K562 (cell line): ENCODE results near the gene TNK2. TPM values are rescaled to one million over a fixed set of nuclear protein-coding genes. Genes with fewer than 3 reads are reported as not detected.

Experiments used
- ATAC-seq: fragments of 200-7000 bp; cut with Tn5 transposase; 3 replicates; pipeline ENCODE4 v1.9.1; 2020; ENCODE audit warnings: moderate library complexity
- BruUV-seq: library from RNA; stranded (reverse); fragments of 400-500 nt; replicated peaks from 2 replicates; lab custom pipeline; 2021; lab: Mats Ljungman, UMichigan
- CTCF ChIA-PET: fragments of 300-600 bp; formaldehyde crosslinking; extraction: SDS; loops from one replicate; lab custom pipeline; 2021; ENCODE audit warnings: low intra/inter-chr PET ratio; lab: Yijun Ruan, JAX
- POLR2A ChIA-PET: fragments of 300-600, 350-650 bp; sonication (Branson Sonifier 250); formaldehyde crosslinking; extraction: SDS; loops from one replicate; lab custom pipeline; 2021; ENCODE audit warnings: antibody characterized with exemption, inconsistent platforms; lab: Yijun Ruan, JAX
- DNase-seq, 4 experiments: peaks; one replicate each; pipeline versions ENCODE4 v3.0.0 to v3.0.0-alpha.2; 2011 to 2018; ENCODE audit warnings: low spot score in 3 of 4, mixed read lengths in 3 of 4; ENCODE audit errors: extremely low read depth in 1 of 4
- FAIRE-seq: peaks from 2 replicates; lab custom pipeline; 2011; peaks lifted over from hg19 to GRCh38; lab: Jason Lieb, UNC
- H2AFZ ChIP-seq: 2 replicates; pipeline ENCODE4 v1.6.0; 2011; ENCODE audit warnings: low read depth, low read length, control low read depth, inconsistent platforms
- H3K27ac ChIP-seq: fragments of 200-600 bp; 3 replicates; pipeline ENCODE4 v1.8.0; 2011; ENCODE audit warnings: low read depth, mild to moderate bottlenecking, control low read depth, inconsistent platforms, low read length, moderate library complexity, mixed read lengths; ENCODE audit errors: extremely low read depth
- H3K27me3 ChIP-seq, 2 experiments: fragments of 300-600 bp in 1 of 2; 2 replicates in 1 of 2; 3 replicates in 1 of 2; pipeline versions ENCODE4 v1.6.0 to v1.8.0; 2011; ENCODE audit warnings: inconsistent platforms in 2 of 2, low read length in 2 of 2, mild to moderate bottlenecking in 1 of 2, mixed read lengths in 1 of 2, moderate library complexity in 1 of 2; ENCODE audit not compliant: control insufficient read depth in 2 of 2, insufficient read depth in 2 of 2
- H3K36me3 ChIP-seq: fragments of 300-600 bp; 3 replicates; pipeline ENCODE4 v1.8.0; 2011; ENCODE audit warnings: mild to moderate bottlenecking, low read length, inconsistent platforms; ENCODE audit not compliant: control insufficient read depth, insufficient read depth
- H3K4me1 ChIP-seq, 2 experiments: fragments of 200-600 bp in 1 of 2; replicated peaks in 1 of 2; 2 replicates in 1 of 2; 3 replicates in 1 of 2; pipeline versions ENCODE4 v1.5.1 to v1.8.0; 2011; ENCODE audit warnings: inconsistent platforms in 2 of 2, low read length in 2 of 2, mild to moderate bottlenecking in 1 of 2, mixed read lengths in 1 of 2, moderate library complexity in 1 of 2; ENCODE audit not compliant: control insufficient read depth in 2 of 2, insufficient read depth in 2 of 2
- H3K4me2 ChIP-seq: 2 replicates; pipeline ENCODE4 v1.6.1; 2011; ENCODE audit warnings: low read length, control low read depth, inconsistent platforms, mixed read lengths; ENCODE audit not compliant: insufficient read depth
- H3K4me3 ChIP-seq: fragments of 200-600 bp; sonication (generic), shearing (Covaris generic); 2 replicates; pipeline ENCODE4 v1.5.1; 2016; ENCODE audit warnings: control low read depth, inconsistent platforms
- H3K79me2 ChIP-seq: fragments of 200-600 bp; 3 replicates; pipeline ENCODE4 v1.8.0; 2011; ENCODE audit warnings: low read length, inconsistent platforms; ENCODE audit not compliant: control insufficient read depth, insufficient read depth
- H3K9ac ChIP-seq, 2 experiments: 2 replicates each; pipeline versions ENCODE4 v1.6.0 to v1.6.1; 2011; ENCODE audit warnings: low read depth in 2 of 2, low read length in 2 of 2, control low read depth in 1 of 2, inconsistent platforms in 1 of 2, mild to moderate bottlenecking in 1 of 2, mixed read lengths in 1 of 2; ENCODE audit not compliant: insufficient read depth in 1 of 2
- H3K9me1 ChIP-seq: one replicate; pipeline ENCODE4 v1.6.0; 2011; ENCODE audit warnings: inconsistent platforms, mild to moderate bottlenecking, low read length, moderate library complexity; ENCODE audit not compliant: control insufficient read depth, insufficient read depth
- H3K9me3 ChIP-seq: replicated peaks from 2 replicates; pipeline ENCODE4 v1.5.1; 2011; ENCODE audit warnings: low read depth, low read length, inconsistent platforms; ENCODE audit not compliant: control insufficient read depth, insufficient read depth
- H4K20me1 ChIP-seq: replicated peaks from 2 replicates; pipeline ENCODE4 v1.6.1; 2011; ENCODE audit warnings: low read length, inconsistent platforms, mixed read lengths; ENCODE audit not compliant: control insufficient read depth, insufficient read depth
- BRF2 ChIP-seq: IDR thresholded peaks from 3 replicates; pipeline ENCODE4 v1.6.1; 2011; ENCODE audit warnings: borderline replicate concordance, mild to moderate bottlenecking; ENCODE audit not compliant: insufficient read length, insufficient read depth
- CBX5 ChIP-seq: IDR thresholded peaks from 2 replicates; pipeline ENCODE4 v1.6.1; 2014; ENCODE audit warnings: low read depth, borderline replicate concordance
- CREB5 ChIP-seq: fragments of 250-450 bp; sonication (Bioruptor Pico); IDR thresholded peaks from 2 replicates; pipeline ENCODE4 v1.5.0; 2020; ENCODE audit warnings: mild to moderate bottlenecking
- GTF2F1 ChIP-seq: IDR thresholded peaks from 2 replicates; pipeline ENCODE4 v1.6.1; 2011; ENCODE audit warnings: low read depth, low read length, improper control_type of control experiment
- HNRNPH1 ChIP-seq: fragments of 200-400 bp; formaldehyde crosslinking; optimal IDR thresholded peaks from 2 replicates; pipeline ENCODE3; 2017; ENCODE audit warnings: low read depth, mild to moderate bottlenecking, low read length, moderate library complexity
- MEF2D ChIP-seq: conservative IDR thresholded peaks from 2 replicates; pipeline ENCODE4 v1.6.1; 2016; ENCODE audit warnings: low read depth, missing genetic modification characterization, missing compliant biosample characterization
- NR2C1 ChIP-seq, 2 experiments: fragments of 450-650 bp; IDR thresholded peaks; 2 replicates each; pipeline ENCODE4 v1.6.1; 2017; ENCODE audit warnings: mild to moderate bottlenecking in 2 of 2, antibody characterized with exemption in 1 of 2, inconsistent platforms in 1 of 2, missing compliant biosample characterization in 1 of 2, missing genetic modification characterization in 1 of 2
- NR3C1 ChIP-seq: sonication (generic); formaldehyde crosslinking; IDR thresholded peaks from 2 replicates; pipeline ENCODE4 v1.8.1; 2022; ENCODE audit warnings: missing genetic modification reagents
- TARDBP ChIP-seq: fragments of 450-650 bp; IDR thresholded peaks from 2 replicates; pipeline ENCODE4 v1.6.1; 2016
- ZBED1 ChIP-seq: IDR thresholded peaks from 2 replicates; pipeline ENCODE4 v1.6.1; 2014
- ZNF133 ChIP-seq: fragments of 250-450 bp; sonication (Bioruptor Pico); IDR thresholded peaks from 2 replicates; pipeline ENCODE4 v1.4.0; 2020; ENCODE audit warnings: mild to moderate bottlenecking
- ZNF143 ChIP-seq: sonication (generic); formaldehyde crosslinking; IDR thresholded peaks from 2 replicates; pipeline ENCODE4 v1.9.0; 2022; ENCODE audit warnings: mild to moderate bottlenecking, missing genetic modification reagents
- ZNF354B ChIP-seq: fragments of 250-450 bp; sonication (Bioruptor Pico); IDR thresholded peaks from 2 replicates; pipeline ENCODE4 v1.4.0; 2020
- ZNF408 ChIP-seq: fragments of 250-450 bp; sonication (Bioruptor Pico); IDR thresholded peaks from 2 replicates; pipeline ENCODE4 v1.4.0; 2020; ENCODE audit warnings: low read depth, mild to moderate bottlenecking, moderate library complexity
- ZNF699 ChIP-seq: fragments of 250-450 bp; sonication (Bioruptor Pico); IDR thresholded peaks from 2 replicates; pipeline ENCODE4 v1.8.0; 2021; ENCODE audit warnings: mild to moderate bottlenecking, moderate library complexity; ENCODE audit not compliant: insufficient replicate concordance
- WGBS: fragments of 100-300 bp; shearing (Covaris generic); methylation state at CpG from one replicate; pipeline ENCODE4 v1.1.6; 2016; ENCODE audit warnings: low coverage, mixed read lengths; ENCODE audit not compliant: insufficient coverage; ENCODE audit errors: missing lambda C conversion rate; 5-methylcytosine and 5-hydroxymethylcytosine counted together
- in situ Hi-C: fragments of 300-500 bp; cut with MboI; formaldehyde crosslinking; loops from 4 replicates; pipeline ENCODE4 v1.15.0; 2018; ENCODE audit warnings: inconsistent platforms, mixed read lengths
- intact Hi-C: fragments of 100-400 bp; cut with micrococcal nuclease; formaldehyde crosslinking; loops from 2 replicates; pipeline ENCODE4 v1.14.2; 2022
- polyA plus RNA-seq, 8 experiments: library from polyadenylated mRNA; depleted of rRNA in 4 of 8; stranded (reverse) in 5 of 8; unstranded in 3 of 8; fragments of >200 nt; fragmentation: Nextera tagmentation in 2 of 8; fragmentation: Illumina TruSeq in 1 of 8; extraction: Ambion mirVana in 2 of 8; extraction: Trizol in 1 of 8; gene quantifications; 2 replicates each; pipeline versions ENCODE4 v1.2.1 to v1.2.3, GENCODE V29; 2011 to 2014; ENCODE audit warnings: inconsistent platforms in 1 of 8, missing spikeins in 1 of 8
- total RNA-seq, 7 experiments: library from RNA; depleted of rRNA in 6 of 7; stranded (reverse); fragments of >200 nt in 6 of 7; fragmentation: Illumina TruSeq in 2 of 7; extraction: Trizol in 2 of 7; gene quantifications; 2 replicates each; pipeline versions ENCODE4 v1.2.1 to v1.2.3, GENCODE V29; 2011 to 2021; ENCODE audit warnings: low replicate concordance in 1 of 7
- TF ChIP-seq, protein P1 (sequence below): sonication (generic); formaldehyde crosslinking; IDR thresholded peaks from 2 replicates; pipeline ENCODE4 v1.8.0; 2022; ENCODE audit warnings: mild to moderate bottlenecking, missing genetic modification reagents
- TF ChIP-seq, protein P2 (sequence below): sonication (generic); formaldehyde crosslinking; IDR thresholded peaks from 2 replicates; pipeline ENCODE4 v1.8.0; 2023; ENCODE audit warnings: mild to moderate bottlenecking, missing genetic modification reagents

The TNK2 gene
- total and polyA plus RNA-seq, 9 of the 15 experiments (the other 6 are each of a cell fraction or from before 2014, with no cell fraction given), result 0.03 to 33.8 (median 6.5) TPM

DNA sequence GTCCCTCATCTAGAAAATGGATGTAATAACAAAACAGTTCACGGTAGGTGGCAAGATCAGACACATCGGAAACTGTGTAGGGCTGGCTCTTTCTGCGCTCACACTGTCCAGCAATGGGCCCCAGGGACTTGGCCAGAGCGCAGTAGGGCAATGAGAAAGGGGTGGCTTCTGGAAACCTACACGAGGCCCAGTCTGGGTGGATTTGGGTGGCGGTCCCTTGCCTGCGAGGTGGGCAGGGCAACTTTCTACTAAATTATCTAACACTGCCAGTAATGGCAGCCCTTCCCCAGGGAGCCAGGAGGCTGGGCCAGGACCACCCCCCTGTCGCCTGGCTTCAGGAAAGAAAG is 2.1 kb upstream of the TNK2 start:
- Histone ChIP-seq H3K9me1 (no peaks in the 10 kb centered on the region), H2AFZ (peak overlapping the region; percentile 97), H3K9me3 (no peaks in the 10 kb centered on the region), H3K4me1 (peaks cover 43 to 48% of the 10 kb centered on the region in 2 experiments), H3K27me3 (no peaks in the 10 kb centered on the region), H3K9ac (peak overlapping the region; percentile 67 to 92), H3K4me3 (peak overlapping the region; percentile 40; the same call in 1 of the 2 replicates), H3K79me2 (peaks cover 24% of the 10 kb centered on the region; the same call in 2 of the 3 replicates), H4K20me1 (peaks cover 18% of the 10 kb centered on the region), H3K27ac (peak overlapping the region; percentile 74; the same call in 1 of the 3 replicates), H3K36me3 (no peaks in the 10 kb centered on the region), H3K4me2 (peak overlapping the region; percentile 86)
- DNase-seq (no peak), FAIRE-seq (no peak), ATAC-seq (no peak)
- 70% methylated on average over 7 of the region's 8 CpGs for WGBS
- ChIA-PET CTCF (no interaction called here), POLR2A (interaction anchor here (1.4 kb wide), 1 partner anchor 13 kb away, joined by 4 read pairs; no protein-coding TSS in a partner anchor)
- intact Hi-C loops (loop anchor here (10.0 kb wide), 1 partner anchor 166 kb away; no protein-coding TSS in a partner anchor), in situ Hi-C loops (no loop called here)
- BruUV-seq, result no TSS peak
- TF ChIP-seq MEF2D (tag) (no peak), CREB5 (CRISPR knock-in tag) (no peak), ZNF143 (CRISPR knock-in tag) (no peak), HNRNPH1 (no peak), ZBED1 (no peak), NR3C1 (CRISPR knock-in tag) (no peak), ZNF354B (CRISPR knock-in tag) (no peak), ZNF699 (no peak), TARDBP (no peak), CBX5 (no peak), BRF2 (no peak), GTF2F1 (no peak), ZNF408 (CRISPR knock-in tag) (no peak), ZNF133 (CRISPR knock-in tag) (no peak), NR2C1 (IDR thresholded peaks at IDR 0.05) (no peak), NR2C1 (tag; IDR thresholded peaks at IDR 0.05) (no peak)
- TF ChIP-seq, protein P1, sequence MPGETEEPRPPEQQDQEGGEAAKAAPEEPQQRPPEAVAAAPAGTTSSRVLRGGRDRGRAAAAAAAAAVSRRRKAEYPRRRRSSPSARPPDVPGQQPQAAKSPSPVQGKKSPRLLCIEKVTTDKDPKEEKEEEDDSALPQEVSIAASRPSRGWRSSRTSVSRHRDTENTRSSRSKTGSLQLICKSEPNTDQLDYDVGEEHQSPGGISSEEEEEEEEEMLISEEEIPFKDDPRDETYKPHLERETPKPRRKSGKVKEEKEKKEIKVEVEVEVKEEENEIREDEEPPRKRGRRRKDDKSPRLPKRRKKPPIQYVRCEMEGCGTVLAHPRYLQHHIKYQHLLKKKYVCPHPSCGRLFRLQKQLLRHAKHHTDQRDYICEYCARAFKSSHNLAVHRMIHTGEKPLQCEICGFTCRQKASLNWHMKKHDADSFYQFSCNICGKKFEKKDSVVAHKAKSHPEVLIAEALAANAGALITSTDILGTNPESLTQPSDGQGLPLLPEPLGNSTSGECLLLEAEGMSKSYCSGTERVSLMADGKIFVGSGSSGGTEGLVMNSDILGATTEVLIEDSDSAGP (CRISPR knock-in tag), result no peak
- TF ChIP-seq, protein P2, sequence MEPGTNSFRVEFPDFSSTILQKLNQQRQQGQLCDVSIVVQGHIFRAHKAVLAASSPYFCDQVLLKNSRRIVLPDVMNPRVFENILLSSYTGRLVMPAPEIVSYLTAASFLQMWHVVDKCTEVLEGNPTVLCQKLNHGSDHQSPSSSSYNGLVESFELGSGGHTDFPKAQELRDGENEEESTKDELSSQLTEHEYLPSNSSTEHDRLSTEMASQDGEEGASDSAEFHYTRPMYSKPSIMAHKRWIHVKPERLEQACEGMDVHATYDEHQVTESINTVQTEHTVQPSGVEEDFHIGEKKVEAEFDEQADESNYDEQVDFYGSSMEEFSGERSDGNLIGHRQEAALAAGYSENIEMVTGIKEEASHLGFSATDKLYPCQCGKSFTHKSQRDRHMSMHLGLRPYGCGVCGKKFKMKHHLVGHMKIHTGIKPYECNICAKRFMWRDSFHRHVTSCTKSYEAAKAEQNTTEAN (CRISPR knock-in tag), result no peak
